Subcutaneous adipose tissue (tissue), 4 donors: ENCODE data around the gene METTL16. TPM values are rescaled to one million over a fixed set of nuclear protein-coding genes. Genes with fewer than 3 reads are reported as not detected.

Experiments used
- CTCF ChIP-seq: fragments of 450-650 bp; IDR thresholded peaks from one replicate; pipeline ENCODE4 v1.5.1; 2016; ENCODE audit warnings: low read depth, mild to moderate bottlenecking, control low read depth, antibody characterized with exemption, moderate library complexity
- total RNA-seq, 4 donors: library from RNA; depleted of rRNA; stranded (reverse); fragments of >200 nt; gene quantifications; one replicate each; pipeline ENCODE4 v1.1.0, GENCODE V29; 2016

METTL16 gene
- total RNA-seq, 4 donors from 2014 or later, result 12.6 to 80.5 (median 25.3) TPM

GRCh38 chr17:2440930-2441329 lies 70.8 kb downstream of the METTL16 start:
- no peak for TF ChIP-seq CTCF

GRCh38 chr17:2438823-2439222 lies 72.9 kb downstream of the METTL16 start:
- no peak for TF ChIP-seq CTCF

GRCh38 chr17:2436316-2436905 lies 75.3 kb downstream of the METTL16 start:
- TF ChIP-seq CTCF, result no peak

GRCh38 chr17:2435862-2436261 lies 75.8 kb downstream of the METTL16 start:
- no peak for TF ChIP-seq CTCF

GRCh38 chr17:2435181-2435741 lies 76.4 kb downstream of the METTL16 start:
- no peak for TF ChIP-seq CTCF

- TF ChIP-seq CTCF, result no peak
Measured at GRCh38 chr17:2433696-2434095, 78.0 kb downstream of the METTL16 start.

- TF ChIP-seq CTCF, result no peak
Measured at GRCh38 chr17:2427910-2428309, 83.8 kb downstream of the METTL16 start.
